HG03135 (cell line): Measurements from ENCODE around the gene PEX14.
"Not testable (repeated sequence)": the region's sequence is repeated elsewhere in the genome, so short reads cannot be mapped to it uniquely, and the experiment has no call there.

Experiments used
- ATAC-seq: cut with Tn5 transposase; IDR thresholded peaks from one replicate; pipeline ENCODE4 v1.9.1; 2021; ENCODE audit warnings: mild to moderate bottlenecking, moderate library complexity; ENCODE audit not compliant: unreplicated experiment

The PEX14 gene

GRCh38 chr1:10494418-10494753 is 19.6 kb downstream of the PEX14 start:
- no peak for ATAC-seq

DNA sequence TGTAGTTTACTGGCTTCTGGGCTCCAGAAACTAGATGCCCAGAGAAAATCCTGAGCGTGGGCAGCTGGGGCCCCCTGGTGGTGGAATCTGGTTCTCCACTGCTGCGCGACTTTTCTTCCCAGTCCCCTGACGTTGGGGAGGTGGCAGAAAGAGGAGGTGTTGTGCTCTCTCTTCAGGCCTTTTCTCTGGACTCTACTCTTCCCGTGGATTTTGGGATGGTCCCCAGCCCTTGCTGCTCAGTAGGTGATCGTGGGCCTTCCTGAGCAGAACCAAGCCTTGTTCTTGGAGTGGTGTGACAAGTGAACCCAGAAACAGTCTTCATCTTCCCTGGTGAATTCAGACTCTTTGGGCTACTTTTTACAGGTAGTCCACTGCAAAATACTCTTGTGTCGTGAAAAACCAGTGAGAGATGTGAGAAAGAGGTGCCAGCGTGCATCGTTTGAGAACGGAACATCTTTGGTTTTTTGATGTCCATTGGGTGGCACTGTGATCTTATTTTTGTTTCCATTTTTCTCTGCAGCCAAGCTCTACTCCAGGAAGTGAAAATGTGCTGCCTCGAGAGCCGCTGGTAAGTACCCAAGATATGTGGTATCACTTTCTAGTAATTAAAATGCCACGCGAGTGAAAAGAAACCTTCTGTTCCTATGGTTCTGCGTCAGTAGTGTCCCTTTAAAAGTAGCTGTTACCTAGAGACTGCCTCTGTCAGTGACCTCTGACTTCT is 20.2 kb downstream of the PEX14 start:
- peak; percentile 68 for ATAC-seq

DNA sequence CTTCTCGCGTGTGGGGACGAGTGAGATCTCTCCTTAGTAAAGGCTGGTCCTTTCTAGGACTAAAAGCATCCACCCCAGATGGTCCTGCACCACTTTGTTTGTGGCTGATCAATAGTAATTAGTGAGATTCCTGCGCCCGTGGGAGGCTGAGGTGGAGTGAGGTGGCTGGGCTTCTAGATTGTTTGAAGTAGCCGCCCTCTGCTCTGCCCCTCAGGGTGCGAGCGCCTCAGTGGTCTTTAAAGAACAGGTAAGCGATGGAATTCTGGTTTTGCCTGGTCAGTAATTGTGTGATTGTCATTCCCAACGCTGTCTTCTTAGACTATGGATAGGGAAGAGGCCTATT is 20.7 kb downstream of the PEX14 start:
- ATAC-seq, result peak; percentile 9

GRCh38 chr1:10495952-10496351 is 21.2 kb downstream of the PEX14 start:
- ATAC-seq, result no peak

GRCh38 chr1:10497109-10497508 is 22.4 kb downstream of the PEX14 start:
- no peak for ATAC-seq

- ATAC-seq, result no peak
These were observed 23.5 kb downstream of the PEX14 start for GRCh38 chr1:10498231-10498630.

- no peak for ATAC-seq
These were observed 27.5 kb downstream of the PEX14 start for GRCh38 chr1:10502206-10502605.

DNA sequence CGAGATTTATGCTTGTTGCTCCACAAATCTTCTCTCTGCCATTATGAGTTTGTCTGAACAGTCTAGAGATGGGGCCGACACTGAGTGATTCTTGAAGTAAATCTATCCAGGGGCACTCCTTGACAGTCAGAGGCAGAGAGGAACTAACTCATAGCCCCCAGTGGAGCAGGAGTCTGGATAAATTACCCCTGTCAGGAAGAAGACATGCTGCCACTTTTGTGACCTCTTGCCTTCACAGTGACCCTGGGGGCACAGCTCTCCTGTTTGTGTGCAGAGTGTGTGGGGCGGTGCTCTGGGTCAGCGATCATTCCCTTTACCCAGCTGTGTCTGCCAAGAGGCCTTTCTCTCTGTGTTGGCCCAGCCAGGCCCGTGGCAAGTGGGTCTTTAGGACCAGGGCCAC is 29.5 kb downstream of the PEX14 start:
- ATAC-seq, result no peak

DNA sequence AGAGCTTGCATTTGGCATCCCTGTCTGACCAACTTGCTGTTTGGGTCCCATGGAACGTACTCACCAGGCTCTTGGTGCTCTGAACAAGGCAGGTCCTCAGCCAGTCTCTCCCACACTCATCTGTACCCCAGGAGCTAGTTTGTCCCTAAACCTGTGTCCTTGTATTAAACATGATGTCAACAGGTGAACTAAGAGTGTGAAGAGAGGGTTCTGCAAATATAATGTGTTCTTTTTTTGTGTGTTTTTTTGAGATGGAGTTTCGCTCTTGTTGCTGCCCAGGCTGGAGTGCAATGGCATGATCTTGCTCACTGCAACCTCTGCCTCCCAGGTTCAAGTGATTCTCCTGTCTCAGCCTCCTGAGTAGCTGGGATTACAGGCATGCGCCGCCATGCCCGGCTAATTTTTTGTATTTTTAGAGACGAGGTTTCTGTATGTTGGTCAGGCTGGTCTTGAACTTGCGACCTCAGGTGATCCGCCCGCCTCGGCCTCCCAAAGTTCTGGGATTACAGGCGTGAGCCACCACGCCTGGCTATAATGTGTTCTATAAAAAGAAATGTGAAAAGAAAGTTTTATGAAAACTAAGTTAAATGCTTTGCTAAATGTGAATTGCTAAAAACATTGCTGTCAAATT is 31.4 kb downstream of the PEX14 start:
- ATAC-seq, result not testable (repeated sequence)

GRCh38 chr1:10506677-10507047 is 31.9 kb downstream of the PEX14 start:
- no peak for ATAC-seq

- peak; percentile 50 for ATAC-seq
These were observed 32.5 kb downstream of the PEX14 start for GRCh38 chr1:10507111-10507879.

GRCh38 chr1:10508511-10508951 is 33.8 kb downstream of the PEX14 start:
- ATAC-seq, result no peak

- ATAC-seq, result no peak
These were observed 35.2 kb downstream of the PEX14 start for GRCh38 chr1:10509809-10510509.

GRCh38 chr1:10510520-10511493 is 36.1 kb downstream of the PEX14 start:
- peak; percentile 80 for ATAC-seq

GRCh38 chr1:10511494-10511885 is 36.7 kb downstream of the PEX14 start:
- no peak for ATAC-seq

DNA sequence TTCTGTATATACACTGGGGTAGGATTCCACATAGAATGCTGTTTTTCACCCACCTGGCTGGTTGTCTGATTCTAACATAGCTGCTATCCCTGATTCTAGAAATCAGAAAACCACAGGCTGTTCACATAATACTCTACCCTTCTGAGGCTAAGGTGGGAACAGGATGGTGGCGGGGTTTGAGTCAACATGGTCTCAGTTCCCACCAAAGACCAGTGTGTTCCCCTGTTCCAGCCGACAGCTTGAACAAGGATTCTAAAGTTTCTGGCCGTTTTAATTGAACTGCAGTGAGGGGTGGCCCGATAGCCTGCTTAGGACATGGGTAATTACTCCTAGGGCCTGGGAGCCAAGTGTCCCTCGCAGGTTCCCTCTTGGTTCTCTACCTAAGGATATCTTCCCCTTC is 38.4 kb downstream of the PEX14 start:
- no peak for ATAC-seq

DNA sequence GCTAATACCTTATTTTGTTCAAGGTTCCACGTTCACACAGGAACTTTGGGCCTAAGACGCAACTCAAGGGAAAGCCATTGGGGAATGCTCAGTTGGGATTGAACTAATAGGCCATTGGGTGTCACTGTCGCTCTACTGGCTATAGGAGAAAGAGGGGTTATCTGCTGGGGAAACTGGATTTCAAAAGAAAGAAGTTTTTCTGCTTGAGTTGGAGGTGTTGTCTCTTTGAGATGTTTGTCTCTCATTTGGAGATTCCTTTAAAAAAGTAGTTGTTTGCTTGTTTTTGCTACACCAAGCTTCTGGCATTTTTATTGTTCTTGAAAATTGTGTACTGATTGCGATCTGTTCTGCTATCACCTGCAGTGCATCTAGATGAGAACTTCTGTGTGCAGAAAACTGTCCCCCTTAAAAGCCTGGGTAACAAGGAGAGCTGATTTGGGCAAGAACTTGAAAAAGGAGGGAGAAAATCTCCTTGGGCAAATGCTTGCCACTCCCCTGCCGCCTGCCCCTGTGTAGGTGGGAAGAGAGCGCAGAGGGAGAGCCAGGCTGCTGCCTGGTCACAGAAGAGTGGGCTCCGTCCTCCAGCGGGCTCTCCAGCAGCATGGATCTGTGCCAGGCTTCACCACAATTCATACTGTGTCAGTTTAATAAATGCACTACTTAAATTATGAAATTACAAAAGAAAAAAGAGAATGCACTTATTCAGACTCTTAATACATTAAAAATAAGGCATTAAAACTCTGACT is 39.9 kb downstream of the PEX14 start:
- no peak for ATAC-seq

DNA sequence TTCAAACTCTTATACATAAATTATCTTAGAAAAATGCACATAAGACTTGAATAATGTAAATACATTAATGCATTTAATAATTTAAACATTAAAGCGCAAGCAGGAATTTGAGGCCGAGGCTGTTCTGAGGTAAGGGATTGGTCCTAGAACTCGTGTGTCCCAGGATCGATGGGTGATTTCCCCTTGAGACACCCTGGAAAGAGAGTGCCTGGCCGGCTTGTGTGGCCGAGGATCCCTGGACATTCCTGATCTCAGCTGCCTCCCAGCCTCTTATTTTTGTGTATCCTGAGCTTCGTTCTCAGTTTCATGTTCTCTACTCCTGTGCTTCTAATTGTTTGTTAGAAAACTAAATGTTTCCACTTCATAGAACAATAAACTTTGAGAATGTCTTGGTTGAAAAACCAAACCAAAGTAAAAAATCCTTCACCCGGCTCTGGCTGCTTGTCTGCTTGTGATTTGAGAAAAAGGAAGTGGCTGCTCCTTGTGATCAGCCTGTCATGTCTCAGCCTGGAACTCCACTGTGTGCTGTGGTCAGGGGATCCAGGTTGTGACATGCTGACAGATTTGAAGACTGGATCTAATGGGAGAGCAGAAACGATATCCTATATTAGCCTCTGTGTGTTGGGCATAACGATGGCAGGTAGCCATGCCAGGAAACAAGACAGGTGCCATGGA is 40.7 kb downstream of the PEX14 start:
- ATAC-seq, result no peak
